Stomach smooth muscle (tissue), 2 donors: ENCODE data around the gene GOLGA8K.
"Not testable (repeated sequence)": the region's sequence is repeated elsewhere in the genome, so short reads cannot be mapped to it uniquely, and the experiment has no call there.

Experiments
- H3K27ac ChIP-seq: one replicate; pipeline ENCODE4 v1.7.0; 2013; ENCODE audit warnings: mild to moderate bottlenecking, low read length, inconsistent platforms
- H3K27me3 ChIP-seq, 2 donors: one replicate each; pipeline ENCODE4 v1.7.0; 2013; ENCODE audit warnings: low read length in 2 of 2; ENCODE audit not compliant: insufficient read depth in 2 of 2, control insufficient read depth in 1 of 2
- H3K36me3 ChIP-seq, 2 donors: one replicate each; pipeline ENCODE4 v1.7.0; 2013; ENCODE audit warnings: low read length in 2 of 2; ENCODE audit not compliant: control insufficient read depth in 2 of 2, insufficient read depth in 2 of 2
- H3K4me1 ChIP-seq: one replicate; pipeline ENCODE4 v1.7.0; 2013; ENCODE audit warnings: low read length; ENCODE audit not compliant: control insufficient read depth, insufficient read depth
- H3K4me3 ChIP-seq, 2 donors: one replicate each; pipeline ENCODE4 v1.7.0; 2013; ENCODE audit warnings: low read length in 2 of 2
- H3K9ac ChIP-seq, 2 donors: one replicate each; pipeline ENCODE4 v1.7.0; 2013; ENCODE audit warnings: low read length in 2 of 2, mild to moderate bottlenecking in 1 of 2
- H3K9me3 ChIP-seq, 2 donors: one replicate each; pipeline ENCODE4 v1.7.0; 2013; ENCODE audit warnings: low read length in 2 of 2; ENCODE audit not compliant: control insufficient read depth in 2 of 2
- donor health status: healthy.
- donor health status: Pancreatic carcinoma.

Gene GOLGA8K

GRCh38 chr15:32350563-32351220 is 52.4 kb downstream of the GOLGA8K start:
- not testable (repeated sequence) for H3K9me3 ChIP-seq, H3K36me3 ChIP-seq, H3K27ac ChIP-seq, H3K9ac ChIP-seq, H3K4me3 ChIP-seq, H3K27me3 ChIP-seq, H3K4me1 ChIP-seq

- H3K9ac ChIP-seq, H3K36me3 ChIP-seq, H3K4me1 ChIP-seq, H3K27me3 ChIP-seq, H3K9me3 ChIP-seq, H3K4me3 ChIP-seq, H3K27ac ChIP-seq: not testable (repeated sequence)
Observed at GRCh38 chr15:32347037-32347436, 56.1 kb downstream of the GOLGA8K start.

GRCh38 chr15:32345978-32346547 is 57.0 kb downstream of the GOLGA8K start:
- not testable (repeated sequence) for H3K36me3 ChIP-seq, H3K4me1 ChIP-seq, H3K4me3 ChIP-seq, H3K9ac ChIP-seq, H3K27ac ChIP-seq, H3K27me3 ChIP-seq, H3K9me3 ChIP-seq

GRCh38 chr15:32343921-32344320 is 59.2 kb downstream of the GOLGA8K start:
- H3K9me3 ChIP-seq, H3K36me3 ChIP-seq, H3K27me3 ChIP-seq, H3K9ac ChIP-seq, H3K27ac ChIP-seq, H3K4me3 ChIP-seq, H3K4me1 ChIP-seq: not testable (repeated sequence)
